ENCODE measurements around the gene NKAIN2.
"Not testable (repeated sequence)": the region's sequence is repeated elsewhere in the genome, so short reads cannot be mapped to it uniquely, and the experiment has no call there.

- TF ChIP-seq, protein P1, sequence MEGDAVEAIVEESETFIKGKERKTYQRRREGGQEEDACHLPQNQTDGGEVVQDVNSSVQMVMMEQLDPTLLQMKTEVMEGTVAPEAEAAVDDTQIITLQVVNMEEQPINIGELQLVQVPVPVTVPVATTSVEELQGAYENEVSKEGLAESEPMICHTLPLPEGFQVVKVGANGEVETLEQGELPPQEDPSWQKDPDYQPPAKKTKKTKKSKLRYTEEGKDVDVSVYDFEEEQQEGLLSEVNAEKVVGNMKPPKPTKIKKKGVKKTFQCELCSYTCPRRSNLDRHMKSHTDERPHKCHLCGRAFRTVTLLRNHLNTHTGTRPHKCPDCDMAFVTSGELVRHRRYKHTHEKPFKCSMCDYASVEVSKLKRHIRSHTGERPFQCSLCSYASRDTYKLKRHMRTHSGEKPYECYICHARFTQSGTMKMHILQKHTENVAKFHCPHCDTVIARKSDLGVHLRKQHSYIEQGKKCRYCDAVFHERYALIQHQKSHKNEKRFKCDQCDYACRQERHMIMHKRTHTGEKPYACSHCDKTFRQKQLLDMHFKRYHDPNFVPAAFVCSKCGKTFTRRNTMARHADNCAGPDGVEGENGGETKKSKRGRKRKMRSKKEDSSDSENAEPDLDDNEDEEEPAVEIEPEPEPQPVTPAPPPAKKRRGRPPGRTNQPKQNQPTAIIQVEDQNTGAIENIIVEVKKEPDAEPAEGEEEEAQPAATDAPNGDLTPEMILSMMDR (conservative IDR thresholded peaks at IDR 0.05 in 1 of 2, IDR thresholded peaks at IDR 0.05 in 1 of 2; ENCODE audit: extremely low read depth in 1 of 2, insufficient read depth in 1 of 2, low read depth in 1 of 2, low read length in 2 of 2): not testable (repeated sequence)
- not testable (repeated sequence) for TF ChIP-seq EZH2 (IDR thresholded peaks at IDR 0.05; ENCODE audit: borderline replicate concordance, low read length)
Observed at GRCh38 chr6:124410425-124410824, 606.8 kb downstream of the NKAIN2 start.

All from mammary epithelial cell (primary cell).